Right lobe of liver (tissue), 6 donors: ENCODE results near the gene ERC1. TPM values are rescaled to one million over a fixed set of nuclear protein-coding genes. Genes with fewer than 3 reads are reported as not detected.
A peak's percentile ranks its signal among the peaks of the same experiment; 100 is the strongest.

Source experiments
- ATAC-seq, 4 donors: fragments of 200-7000 bp; cut with Tn5 transposase; one replicate each; pipeline ENCODE4 v1.9.1; 2020; ENCODE audit warnings: mild to moderate bottlenecking in 4 of 4, moderate library complexity in 4 of 4
- DNase-seq, 3 donors: peaks; one replicate each; pipeline ENCODE4 v3.0.0-alpha.2; 2020
- H3K27ac ChIP-seq, 3 donors: fragments of 200-600 bp; one replicate each; pipeline ENCODE4 v1.8.0; 2022
- H3K27me3 ChIP-seq, 2 donors: fragments of 200-600 bp; one replicate each; pipeline ENCODE4 v1.8.0; 2022
- H3K36me3 ChIP-seq, 4 donors: fragments of 200-600 bp; sonication (generic) in 1 of 4; one replicate each; pipeline versions ENCODE4 v1.5.1 to v1.8.0; 2017 to 2022; ENCODE audit warnings: control low read depth in 1 of 4
- H3K4me1 ChIP-seq, 4 donors: fragments of 200-600 bp; sonication (generic) in 1 of 4; one replicate each; pipeline versions ENCODE4 v1.5.1 to v1.8.0; 2017 to 2022; ENCODE audit warnings: control low read depth in 1 of 4
- H3K4me3 ChIP-seq, 3 donors: fragments of 200-600 bp; one replicate each; pipeline ENCODE4 v1.8.0; 2022
- H3K9me3 ChIP-seq, 4 donors: fragments of 200-600 bp; sonication (generic) in 1 of 4; one replicate each; pipeline versions ENCODE4 v1.5.1 to v1.8.0; 2017 to 2022; ENCODE audit warnings: control low read depth in 1 of 4
- POLR2A ChIP-seq: fragments of 450-650 bp; IDR thresholded peaks from one replicate; pipeline ENCODE4 v1.6.1; 2017; ENCODE audit warnings: antibody characterized with exemption, mild to moderate bottlenecking
- WGBS: methylation state at CpG from one replicate; pipeline ENCODE4 v1.1.6; 2018; ENCODE audit warnings: low coverage, low lambda C conversion rate; ENCODE audit not compliant: insufficient coverage; ENCODE audit errors: missing lambda C conversion rate; 5-methylcytosine and 5-hydroxymethylcytosine counted together
- intact Hi-C, 2 donors: fragments of 100-400 bp; cut with DNase I; formaldehyde crosslinking; loops; one replicate each; pipeline versions ENCODE4 v1.11.2 to v1.14.1; 2022
- total RNA-seq, 6 experiments: library from RNA; depleted of rRNA in 2 of 6; stranded (reverse); fragments of >200 nt in 2 of 6; fragmentation: NEBNext Ultra II Directional in 3 of 6; extraction: Animal tissue kit (Norgen Biotek cat#: 25700) in 3 of 6; gene quantifications; one replicate each; pipeline versions ENCODE4 v1.1.0 to v1.2.4, GENCODE V29; 2016 to 2023
- TF ChIP-seq, protein P1 (sequence below), 4 donors: fragments of 200-600 bp in 3 of 4; fragments of 450-650 bp in 1 of 4; IDR thresholded peaks; one replicate each; pipeline versions ENCODE4 v1.5.1 to v1.8.0; 2016 to 2022; ENCODE audit warnings: antibody characterized with exemption in 4 of 4, mild to moderate bottlenecking in 2 of 4
- donor health status: DM: no; HTN: yes; CAD: no.
- donor health status: DM: no; HTN: no; CAD: no.
- donor health status: DM: no; HTN: no; CAD: no.
- donor health status: DM: no; HTN: yes; CAD: no.
- donor health status: DM: no; HTN: yes; CAD: no.

ERC1 gene
- total RNA-seq, 6 experiments from 2014 or later = 24.8 to 30.8 (median 28.6) TPM

- no peaks in the 10 kb centered on the region for H3K36me3 ChIP-seq
- H3K4me3 ChIP-seq = no peak overlapping the region
- DNase-seq = no peak
- WGBS = 89% methylated on average over 6 of the region's 6 CpGs
- no peak overlapping the region for H3K27ac ChIP-seq
- TF ChIP-seq, protein P1, sequence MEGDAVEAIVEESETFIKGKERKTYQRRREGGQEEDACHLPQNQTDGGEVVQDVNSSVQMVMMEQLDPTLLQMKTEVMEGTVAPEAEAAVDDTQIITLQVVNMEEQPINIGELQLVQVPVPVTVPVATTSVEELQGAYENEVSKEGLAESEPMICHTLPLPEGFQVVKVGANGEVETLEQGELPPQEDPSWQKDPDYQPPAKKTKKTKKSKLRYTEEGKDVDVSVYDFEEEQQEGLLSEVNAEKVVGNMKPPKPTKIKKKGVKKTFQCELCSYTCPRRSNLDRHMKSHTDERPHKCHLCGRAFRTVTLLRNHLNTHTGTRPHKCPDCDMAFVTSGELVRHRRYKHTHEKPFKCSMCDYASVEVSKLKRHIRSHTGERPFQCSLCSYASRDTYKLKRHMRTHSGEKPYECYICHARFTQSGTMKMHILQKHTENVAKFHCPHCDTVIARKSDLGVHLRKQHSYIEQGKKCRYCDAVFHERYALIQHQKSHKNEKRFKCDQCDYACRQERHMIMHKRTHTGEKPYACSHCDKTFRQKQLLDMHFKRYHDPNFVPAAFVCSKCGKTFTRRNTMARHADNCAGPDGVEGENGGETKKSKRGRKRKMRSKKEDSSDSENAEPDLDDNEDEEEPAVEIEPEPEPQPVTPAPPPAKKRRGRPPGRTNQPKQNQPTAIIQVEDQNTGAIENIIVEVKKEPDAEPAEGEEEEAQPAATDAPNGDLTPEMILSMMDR (IDR thresholded peaks at IDR 0.05) = no peak
- no peak for TF ChIP-seq POLR2A
- no peaks in the 10 kb centered on the region for H3K9me3 ChIP-seq
- H3K4me1 ChIP-seq = peaks cover 0 to 2% (median under 1%) of the 10 kb centered on the region in 4 donors
- intact Hi-C loops = no loop called here
- ATAC-seq = no peak
- H3K27me3 ChIP-seq = no peaks in the 10 kb centered on the region
Observed at GRCh38 chr12:1362143-1362662, 371.2 kb downstream of the ERC1 start.

- Histone ChIP-seq H3K27me3 (no peaks in the 10 kb centered on the region), H3K4me1 (no peaks in the 10 kb centered on the region), H3K27ac (no peak overlapping the region), H3K4me3 (no peak overlapping the region), H3K9me3 (no peaks in the 10 kb centered on the region), H3K36me3 (no peaks in the 10 kb centered on the region)
- intact Hi-C loops = no loop called here
- ATAC-seq = no peak
- WGBS = 89% methylated on average over 1 of the region's 1 CpG
- no peak for TF ChIP-seq POLR2A
- TF ChIP-seq, protein P1 (IDR thresholded peaks at IDR 0.05) = no peak
- DNase-seq = no peak
Observed at GRCh38 chr12:1365703-1366102, 374.7 kb downstream of the ERC1 start.

- TF ChIP-seq, protein P1 (IDR thresholded peaks at IDR 0.05) = no peak
- no peak for TF ChIP-seq POLR2A
- ATAC-seq (no peak), DNase-seq (no peak)
- Histone ChIP-seq H3K4me1 (no peaks in the 10 kb centered on the region), H3K36me3 (no peaks in the 10 kb centered on the region), H3K27ac (no peak overlapping the region), H3K4me3 (no peak overlapping the region), H3K9me3 (no peaks in the 10 kb centered on the region), H3K27me3 (no peaks in the 10 kb centered on the region)
- 83% methylated on average over 10 of the region's 10 CpGs for WGBS
- intact Hi-C loops = no loop called here
Observed at GRCh38 chr12:1367331-1368291, 376.6 kb downstream of the ERC1 start.

DNA sequence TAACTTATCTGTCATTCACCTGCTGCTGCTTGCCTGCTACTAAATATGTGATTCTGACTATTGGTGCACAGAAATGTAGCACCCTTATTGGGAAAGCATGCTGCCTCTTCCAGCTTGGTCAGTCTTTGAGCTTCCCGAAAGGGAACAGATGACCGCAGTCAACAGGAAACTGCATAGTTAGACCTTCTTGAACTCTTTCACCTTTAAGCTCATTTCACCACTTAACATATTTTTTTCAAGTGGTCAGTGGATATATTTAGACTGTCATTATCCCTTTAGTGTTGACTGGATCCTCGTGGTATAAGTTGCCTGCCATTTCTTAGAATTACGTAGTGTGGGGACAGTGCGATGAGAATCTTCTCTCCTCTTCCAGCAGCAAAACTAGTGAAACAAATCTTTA lies 378.4 kb downstream of the ERC1 start:
- ATAC-seq (peak; percentile 27 to 73 (median 70)), DNase-seq (no peak)
- intact Hi-C loops = no loop called here
- TF ChIP-seq, protein P1 (IDR thresholded peaks at IDR 0.05) = no peak
- TF ChIP-seq POLR2A = no peak
- H3K27ac ChIP-seq = no peak overlapping the region
- no peaks in the 10 kb centered on the region for H3K27me3 ChIP-seq
- H3K4me3 ChIP-seq = no peak overlapping the region
- WGBS = 83% methylated on average over 3 of the region's 5 CpGs
- no peaks in the 10 kb centered on the region for H3K9me3 ChIP-seq
- H3K36me3 ChIP-seq = no peaks in the 10 kb centered on the region
- no peaks in the 10 kb centered on the region for H3K4me1 ChIP-seq
